ENCODE results near the gene ILDR1. TPM values are rescaled to one million over a fixed set of nuclear protein-coding genes. Genes with fewer than 3 reads are reported as not detected.

ILDR1 gene
- total and polyA plus RNA-seq, 10 of the 15 experiments (the other 5 are each of a cell fraction or from before 2014, with no cell fraction given), result 1.3 to 12.0 (median 7.0) TPM

DNA sequence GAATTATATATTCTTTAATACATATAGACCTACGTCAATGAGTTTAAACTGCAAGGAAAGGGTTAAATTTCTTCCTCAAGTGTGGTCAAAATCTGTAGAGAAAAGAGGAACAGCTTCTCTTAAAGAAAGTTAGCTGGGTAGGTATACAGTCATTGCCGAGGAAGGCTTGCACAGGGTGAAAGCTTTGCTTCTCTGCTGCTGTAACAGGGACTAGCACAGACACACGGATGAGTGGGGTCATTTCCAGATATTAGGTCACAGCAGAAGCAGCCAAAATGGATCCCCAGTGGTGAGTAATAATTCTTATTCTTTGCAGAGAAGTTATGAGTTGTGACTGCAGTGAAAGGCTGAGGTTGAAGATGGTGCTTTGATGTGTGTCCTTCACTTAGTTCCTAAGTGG, 33.2 kb upstream of the ILDR1 start, which contains the start of gene CD86 (continued):
- 0 out of 2 replicates have a peak, but pooled peaks have one; percentile 48 for TF ChIP-seq MEF2A (IDR thresholded peaks at IDR 0.05; ENCODE audit: insufficient read depth, low read depth, low read length)
- TF ChIP-seq, protein P1, sequence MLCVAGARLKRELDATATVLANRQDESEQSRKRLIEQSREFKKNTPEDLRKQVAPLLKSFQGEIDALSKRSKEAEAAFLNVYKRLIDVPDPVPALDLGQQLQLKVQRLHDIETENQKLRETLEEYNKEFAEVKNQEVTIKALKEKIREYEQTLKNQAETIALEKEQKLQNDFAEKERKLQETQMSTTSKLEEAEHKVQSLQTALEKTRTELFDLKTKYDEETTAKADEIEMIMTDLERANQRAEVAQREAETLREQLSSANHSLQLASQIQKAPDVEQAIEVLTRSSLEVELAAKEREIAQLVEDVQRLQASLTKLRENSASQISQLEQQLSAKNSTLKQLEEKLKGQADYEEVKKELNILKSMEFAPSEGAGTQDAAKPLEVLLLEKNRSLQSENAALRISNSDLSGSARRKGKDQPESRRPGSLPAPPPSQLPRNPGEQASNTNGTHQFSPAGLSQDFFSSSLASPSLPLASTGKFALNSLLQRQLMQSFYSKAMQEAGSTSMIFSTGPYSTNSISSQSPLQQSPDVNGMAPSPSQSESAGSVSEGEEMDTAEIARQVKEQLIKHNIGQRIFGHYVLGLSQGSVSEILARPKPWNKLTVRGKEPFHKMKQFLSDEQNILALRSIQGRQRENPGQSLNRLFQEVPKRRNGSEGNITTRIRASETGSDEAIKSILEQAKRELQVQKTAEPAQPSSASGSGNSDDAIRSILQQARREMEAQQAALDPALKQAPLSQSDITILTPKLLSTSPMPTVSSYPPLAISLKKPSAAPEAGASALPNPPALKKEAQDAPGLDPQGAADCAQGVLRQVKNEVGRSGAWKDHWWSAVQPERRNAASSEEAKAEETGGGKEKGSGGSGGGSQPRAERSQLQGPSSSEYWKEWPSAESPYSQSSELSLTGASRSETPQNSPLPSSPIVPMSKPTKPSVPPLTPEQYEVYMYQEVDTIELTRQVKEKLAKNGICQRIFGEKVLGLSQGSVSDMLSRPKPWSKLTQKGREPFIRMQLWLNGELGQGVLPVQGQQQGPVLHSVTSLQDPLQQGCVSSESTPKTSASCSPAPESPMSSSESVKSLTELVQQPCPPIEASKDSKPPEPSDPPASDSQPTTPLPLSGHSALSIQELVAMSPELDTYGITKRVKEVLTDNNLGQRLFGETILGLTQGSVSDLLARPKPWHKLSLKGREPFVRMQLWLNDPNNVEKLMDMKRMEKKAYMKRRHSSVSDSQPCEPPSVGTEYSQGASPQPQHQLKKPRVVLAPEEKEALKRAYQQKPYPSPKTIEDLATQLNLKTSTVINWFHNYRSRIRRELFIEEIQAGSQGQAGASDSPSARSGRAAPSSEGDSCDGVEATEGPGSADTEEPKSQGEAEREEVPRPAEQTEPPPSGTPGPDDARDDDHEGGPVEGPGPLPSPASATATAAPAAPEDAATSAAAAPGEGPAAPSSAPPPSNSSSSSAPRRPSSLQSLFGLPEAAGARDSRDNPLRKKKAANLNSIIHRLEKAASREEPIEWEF (IDR thresholded peaks at IDR 0.05; ENCODE audit: insufficient replicate concordance, low read depth, low read length), result no peak
- TF ChIP-seq, protein P2, sequence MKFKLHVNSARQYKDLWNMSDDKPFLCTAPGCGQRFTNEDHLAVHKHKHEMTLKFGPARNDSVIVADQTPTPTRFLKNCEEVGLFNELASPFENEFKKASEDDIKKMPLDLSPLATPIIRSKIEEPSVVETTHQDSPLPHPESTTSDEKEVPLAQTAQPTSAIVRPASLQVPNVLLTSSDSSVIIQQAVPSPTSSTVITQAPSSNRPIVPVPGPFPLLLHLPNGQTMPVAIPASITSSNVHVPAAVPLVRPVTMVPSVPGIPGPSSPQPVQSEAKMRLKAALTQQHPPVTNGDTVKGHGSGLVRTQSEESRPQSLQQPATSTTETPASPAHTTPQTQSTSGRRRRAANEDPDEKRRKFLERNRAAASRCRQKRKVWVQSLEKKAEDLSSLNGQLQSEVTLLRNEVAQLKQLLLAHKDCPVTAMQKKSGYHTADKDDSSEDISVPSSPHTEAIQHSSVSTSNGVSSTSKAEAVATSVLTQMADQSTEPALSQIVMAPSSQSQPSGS (IDR thresholded peaks at IDR 0.05; ENCODE audit: low read length), result peak; percentile 74; the same call in 1 of the 2 replicates
- TF ChIP-seq MTA2 (IDR thresholded peaks at IDR 0.05; ENCODE audit: low read depth), result peak; percentile 69; the same call in 1 of the 2 replicates
- TF ChIP-seq TCF3 (IDR thresholded peaks at IDR 0.05; ENCODE audit: borderline replicate concordance, insufficient read depth, low read depth, low read length), result no peak
- TF ChIP-seq CREB1 (IDR thresholded peaks at IDR 0.05; ENCODE audit: low read depth), result peak; percentile 71
- peak; percentile 52; the same call in 1 of the 2 replicates for TF ChIP-seq TCF7 (IDR thresholded peaks at IDR 0.05; ENCODE audit: borderline replicate concordance)
- TF ChIP-seq EED (IDR thresholded peaks at IDR 0.05; ENCODE audit: low read depth), result peak; percentile 83
- TF ChIP-seq, protein P3, sequence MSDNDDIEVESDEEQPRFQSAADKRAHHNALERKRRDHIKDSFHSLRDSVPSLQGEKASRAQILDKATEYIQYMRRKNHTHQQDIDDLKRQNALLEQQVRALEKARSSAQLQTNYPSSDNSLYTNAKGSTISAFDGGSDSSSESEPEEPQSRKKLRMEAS (IDR thresholded peaks at IDR 0.05; ENCODE audit: low read depth, low read length), result no peak
- TF ChIP-seq EP300 (IDR thresholded peaks at IDR 0.05; ENCODE audit: borderline replicate concordance in 1 of 2, control insufficient read depth in 1 of 2, low read depth in 2 of 2, low read length in 2 of 2), result peak in 1 of 2 experiments; percentile 68; a peak in 1 of 4 replicates
- TF ChIP-seq IRF4 (IDR thresholded peaks at IDR 0.05; ENCODE audit: low read depth, low read length), result peak; percentile 67
- TF ChIP-seq TBL1XR1 (IDR thresholded peaks at IDR 0.05; ENCODE audit: low read depth, low read length), result 0 out of 2 replicates have a peak, but pooled peaks have one; percentile 65
- peak; percentile 98 for TF ChIP-seq SPI1 (IDR thresholded peaks at IDR 0.05; ENCODE audit: borderline replicate concordance, insufficient read depth, low read depth, low read length)
- no peak for TF ChIP-seq HDAC6 (IDR thresholded peaks at IDR 0.05; ENCODE audit: unreplicated experiment)
- no peak for TF ChIP-seq ZNF622 (IDR thresholded peaks at IDR 0.05)
- TF ChIP-seq RUNX3 (IDR thresholded peaks at IDR 0.05; ENCODE audit: low read length), result peak; percentile 93
- TF ChIP-seq HCFC1 (IDR thresholded peaks at IDR 0.05; ENCODE audit: low read length), result no peak
- peak; percentile 91 for TF ChIP-seq POLR2AphosphoS5 (IDR thresholded peaks at IDR 0.05; ENCODE audit: low read length)
- TF ChIP-seq NRF1 (conservative IDR thresholded peaks at IDR 0.05; ENCODE audit: low read depth, low read length), result no peak
- peak; percentile 86 for TF ChIP-seq YY1 (IDR thresholded peaks at IDR 0.05; ENCODE audit: low read depth, low read length)
- TF ChIP-seq MYB (IDR thresholded peaks at IDR 0.05; ENCODE audit: borderline replicate concordance, low read depth, low read length), result no peak
- TF ChIP-seq, protein P4, sequence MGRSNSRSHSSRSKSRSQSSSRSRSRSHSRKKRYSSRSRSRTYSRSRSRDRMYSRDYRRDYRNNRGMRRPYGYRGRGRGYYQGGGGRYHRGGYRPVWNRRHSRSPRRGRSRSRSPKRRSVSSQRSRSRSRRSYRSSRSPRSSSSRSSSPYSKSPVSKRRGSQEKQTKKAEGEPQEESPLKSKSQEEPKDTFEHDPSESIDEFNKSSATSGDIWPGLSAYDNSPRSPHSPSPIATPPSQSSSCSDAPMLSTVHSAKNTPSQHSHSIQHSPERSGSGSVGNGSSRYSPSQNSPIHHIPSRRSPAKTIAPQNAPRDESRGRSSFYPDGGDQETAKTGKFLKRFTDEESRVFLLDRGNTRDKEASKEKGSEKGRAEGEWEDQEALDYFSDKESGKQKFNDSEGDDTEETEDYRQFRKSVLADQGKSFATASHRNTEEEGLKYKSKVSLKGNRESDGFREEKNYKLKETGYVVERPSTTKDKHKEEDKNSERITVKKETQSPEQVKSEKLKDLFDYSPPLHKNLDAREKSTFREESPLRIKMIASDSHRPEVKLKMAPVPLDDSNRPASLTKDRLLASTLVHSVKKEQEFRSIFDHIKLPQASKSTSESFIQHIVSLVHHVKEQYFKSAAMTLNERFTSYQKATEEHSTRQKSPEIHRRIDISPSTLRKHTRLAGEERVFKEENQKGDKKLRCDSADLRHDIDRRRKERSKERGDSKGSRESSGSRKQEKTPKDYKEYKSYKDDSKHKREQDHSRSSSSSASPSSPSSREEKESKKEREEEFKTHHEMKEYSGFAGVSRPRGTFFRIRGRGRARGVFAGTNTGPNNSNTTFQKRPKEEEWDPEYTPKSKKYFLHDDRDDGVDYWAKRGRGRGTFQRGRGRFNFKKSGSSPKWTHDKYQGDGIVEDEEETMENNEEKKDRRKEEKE (IDR thresholded peaks at IDR 0.05), result no peak
